NB4 (cell line): ENCODE results near the gene TRPM4.
"Not testable (repeated sequence)": the region's sequence is repeated elsewhere in the genome, so short reads cannot be mapped to it uniquely, and the experiment has no call there.

Experiments used
- DNase-seq: peaks from one replicate; pipeline ENCODE4 v3.0.0; 2010; ENCODE audit warnings: low read depth
- H3K4me3 ChIP-seq: one replicate; pipeline ENCODE4 v1.5.1; 2011; ENCODE audit warnings: mild to moderate bottlenecking, low read depth, low read length, moderate library complexity
- CTCF ChIP-seq: IDR thresholded peaks from one replicate; pipeline ENCODE4 v1.5.1; 2012; ENCODE audit warnings: low read depth, low read length
- MYC ChIP-seq: IDR thresholded peaks from 2 replicates; pipeline ENCODE4 v1.6.1; 2011; ENCODE audit warnings: low read depth, low read length
- POLR2A ChIP-seq: IDR thresholded peaks from 2 replicates; pipeline ENCODE4 v1.6.1; 2011; ENCODE audit warnings: mild to moderate bottlenecking; ENCODE audit not compliant: insufficient read length; ENCODE audit errors: extremely low read depth
- TF ChIP-seq, protein P1 (sequence below): IDR thresholded peaks from 2 replicates; pipeline ENCODE4 v1.6.1; 2011; ENCODE audit warnings: low read depth, low read length

The TRPM4 gene

GRCh38 chr19:49119411-49120324 is 37.9 kb upstream of the TRPM4 start, which contains the start of gene PPFIA3:
PPFIA3 (plus strand) TSS chr19:49119544; CDS start chr19:49127874, 8,330 bp downstream.
- TF ChIP-seq POLR2A (no peak), CTCF (no peak), MYC (no peak)
- TF ChIP-seq, protein P1, sequence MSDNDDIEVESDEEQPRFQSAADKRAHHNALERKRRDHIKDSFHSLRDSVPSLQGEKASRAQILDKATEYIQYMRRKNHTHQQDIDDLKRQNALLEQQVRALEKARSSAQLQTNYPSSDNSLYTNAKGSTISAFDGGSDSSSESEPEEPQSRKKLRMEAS: no peak
- peak within 1 kb of the TSS; percentile 57 for H3K4me3 ChIP-seq
- no peak for DNase-seq

GRCh38 chr19:49120325-49120683 is 37.3 kb upstream of the TRPM4 start:
- no peak for DNase-seq
- no peak overlapping the region for H3K4me3 ChIP-seq
- TF ChIP-seq, protein P1: no peak
- no peak for TF ChIP-seq CTCF
- no peak for TF ChIP-seq MYC
- no peak for TF ChIP-seq POLR2A

- peak; percentile 11 for DNase-seq
- TF ChIP-seq POLR2A (no peak), MYC (no peak), CTCF (no peak)
- TF ChIP-seq, protein P1: no peak
- no peak overlapping the region for H3K4me3 ChIP-seq
Observed at GRCh38 chr19:49120868-49121267, 36.7 kb upstream of the TRPM4 start.

- not testable (repeated sequence) for DNase-seq, H3K4me3 ChIP-seq
Observed at GRCh38 chr19:49121841-49122240, 35.8 kb upstream of the TRPM4 start.

- H3K4me3 ChIP-seq, DNase-seq: not testable (repeated sequence)
Observed at GRCh38 chr19:49123285-49123684, 34.3 kb upstream of the TRPM4 start.

DNA sequence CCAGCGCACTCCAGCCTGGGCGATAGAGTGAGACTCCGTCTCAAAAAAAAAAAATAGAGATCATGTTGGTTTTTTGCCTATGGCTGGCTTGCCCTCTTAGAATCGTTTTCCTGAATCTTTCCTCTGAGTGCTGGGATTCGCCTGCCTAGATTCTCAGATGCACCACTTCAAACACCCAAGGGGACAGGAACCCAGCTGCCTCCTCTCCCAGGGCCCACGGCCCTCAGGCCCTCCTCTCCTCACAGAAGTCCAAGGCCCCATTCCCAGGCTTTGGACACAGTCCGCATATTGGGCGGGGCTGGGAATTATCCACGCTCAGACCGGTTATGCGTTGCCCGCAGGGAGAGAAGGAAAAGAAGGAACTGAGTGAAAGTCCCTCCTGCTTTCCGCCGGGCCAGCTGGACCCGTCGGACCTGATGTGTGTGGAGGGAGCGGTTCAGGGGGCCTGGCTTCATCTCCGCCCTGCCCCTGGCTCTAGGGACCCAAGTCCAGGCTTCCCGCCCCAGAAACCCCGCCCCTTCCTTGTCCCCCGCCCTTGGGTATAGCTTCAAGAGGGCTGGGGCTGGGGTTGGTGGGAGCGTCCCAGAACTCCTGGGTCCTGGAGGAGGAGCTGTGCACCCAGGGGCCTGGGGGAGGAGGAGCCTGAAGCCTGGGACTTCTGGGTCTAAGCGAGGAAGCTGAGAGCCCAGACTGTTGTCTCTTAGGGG is 32.4 kb upstream of the TRPM4 start:
- no peak for DNase-seq
- TF ChIP-seq CTCF: no peak
- no peak for TF ChIP-seq MYC
- no peak for TF ChIP-seq POLR2A
- no peak overlapping the region for H3K4me3 ChIP-seq

DNA sequence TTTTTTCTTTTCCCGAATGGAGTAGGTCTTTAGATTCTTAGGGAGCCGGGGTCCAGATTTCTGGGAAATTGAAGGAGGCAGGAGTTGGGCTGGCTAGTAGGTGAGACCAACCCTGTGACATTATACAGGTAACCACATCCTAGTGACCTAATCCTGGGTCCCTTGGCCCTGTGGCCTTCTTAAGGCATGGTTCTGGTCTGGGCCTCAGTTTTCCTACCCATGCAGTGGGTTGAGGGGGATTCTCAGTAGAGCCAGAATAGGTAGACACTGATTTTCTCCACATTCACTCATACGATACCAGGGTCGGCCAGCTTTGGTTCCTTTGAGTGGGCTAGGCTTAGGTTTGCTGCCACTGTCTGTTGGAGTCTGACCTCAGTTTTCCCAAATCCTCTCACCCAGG is 31.0 kb upstream of the TRPM4 start:
- DNase-seq: no peak
- no peak overlapping the region for H3K4me3 ChIP-seq
- TF ChIP-seq MYC (no peak), POLR2A (no peak)
- TF ChIP-seq, protein P1: no peak

- DNase-seq, H3K4me3 ChIP-seq: not testable (repeated sequence)
Observed at GRCh38 chr19:49127225-49127624, 30.4 kb upstream of the TRPM4 start.
